MCF 10A (cell line): Measurements from ENCODE around the gene MGMT. TPM values are rescaled to one million over a fixed set of nuclear protein-coding genes. Genes with fewer than 3 reads are reported as not detected.

Experiments used
- BruUV-seq: library from RNA; stranded (reverse); fragments of 400-500 nt; replicated peaks from 2 replicates; lab custom pipeline; 2021; lab: Mats Ljungman, UMichigan
- CTCF ChIA-PET: fragments of 300-600 bp; sonication (Branson Sonifier 250); formaldehyde crosslinking; extraction: SDS; loops from one replicate; lab custom pipeline; 2021; ENCODE audit warnings: antibody characterized with exemption, inconsistent platforms; lab: Yijun Ruan, JAX
- POLR2A ChIA-PET: fragments of 300-600, 350-650 bp; sonication (Branson Sonifier 250); formaldehyde crosslinking; extraction: SDS; loops from one replicate; lab custom pipeline; 2020; ENCODE audit warnings: antibody characterized with exemption, inconsistent platforms; lab: Yijun Ruan, JAX
- DNase-seq: peaks from one replicate; pipeline ENCODE4 v3.0.0-alpha.2; 2018; ENCODE audit not compliant: unreplicated experiment
- H3K27ac Mint-ChIP-seq: one replicate; pipeline ENCODE4 v1.8.0; 2022; ENCODE audit warnings: mild to moderate bottlenecking, low read depth, mixed read lengths; ENCODE audit not compliant: unreplicated experiment
- H3K27me3 Mint-ChIP-seq: one replicate; pipeline ENCODE4 v1.8.0; 2022; ENCODE audit warnings: mixed read lengths; ENCODE audit not compliant: insufficient read depth, unreplicated experiment
- H3K36me3 Mint-ChIP-seq: one replicate; pipeline ENCODE4 v1.8.0; 2022; ENCODE audit warnings: mild to moderate bottlenecking, moderate library complexity, mixed read lengths; ENCODE audit not compliant: insufficient read depth, unreplicated experiment
- H3K4me1 Mint-ChIP-seq: one replicate; pipeline ENCODE4 v1.8.0; 2022; ENCODE audit warnings: mixed read lengths; ENCODE audit not compliant: insufficient read depth, unreplicated experiment
- H3K4me3 Mint-ChIP-seq: one replicate; pipeline ENCODE4 v1.8.0; 2022; ENCODE audit warnings: mild to moderate bottlenecking, moderate library complexity, mixed read lengths; ENCODE audit not compliant: unreplicated experiment
- H3K9me3 Mint-ChIP-seq: one replicate; pipeline ENCODE4 v1.8.0; 2022; ENCODE audit warnings: mixed read lengths; ENCODE audit not compliant: unreplicated experiment
- intact Hi-C: fragments of 100-400 bp; cut with micrococcal nuclease; formaldehyde crosslinking; loops from 2 replicates; pipeline ENCODE4 v1.14.1; 2022
- total RNA-seq: library from RNA; stranded (reverse); gene quantifications from 2 replicates; pipeline ENCODE4 v1.2.3, GENCODE V29; 2022
- TF ChIP-seq, protein P1 (sequence below): fragments of 200-600 bp; IDR thresholded peaks from one replicate; pipeline ENCODE4 v1.8.0; 2022; ENCODE audit warnings: antibody characterized with exemption, mild to moderate bottlenecking; ENCODE audit not compliant: unreplicated experiment

The MGMT gene
- total RNA-seq, 1 experiment from 2014 or later = 18.0 TPM

GRCh38 chr10:129626309-129626708 lies 159.3 kb downstream of the MGMT start:
- ChIA-PET CTCF (interaction anchor here (1.0 kb wide), 1 partner anchor 53 kb away, joined by 3 read pairs; no protein-coding TSS in a partner anchor), POLR2A (no interaction called here)
- intact Hi-C loops = no loop called here
- peaks cover 9% of the 10 kb centered on the region for H3K4me1 Mint-ChIP-seq
- H3K9me3 Mint-ChIP-seq = no peaks in the 10 kb centered on the region
- H3K4me3 Mint-ChIP-seq = no peak overlapping the region
- no peak for DNase-seq
- no TSS peak for BruUV-seq
- TF ChIP-seq, protein P1, sequence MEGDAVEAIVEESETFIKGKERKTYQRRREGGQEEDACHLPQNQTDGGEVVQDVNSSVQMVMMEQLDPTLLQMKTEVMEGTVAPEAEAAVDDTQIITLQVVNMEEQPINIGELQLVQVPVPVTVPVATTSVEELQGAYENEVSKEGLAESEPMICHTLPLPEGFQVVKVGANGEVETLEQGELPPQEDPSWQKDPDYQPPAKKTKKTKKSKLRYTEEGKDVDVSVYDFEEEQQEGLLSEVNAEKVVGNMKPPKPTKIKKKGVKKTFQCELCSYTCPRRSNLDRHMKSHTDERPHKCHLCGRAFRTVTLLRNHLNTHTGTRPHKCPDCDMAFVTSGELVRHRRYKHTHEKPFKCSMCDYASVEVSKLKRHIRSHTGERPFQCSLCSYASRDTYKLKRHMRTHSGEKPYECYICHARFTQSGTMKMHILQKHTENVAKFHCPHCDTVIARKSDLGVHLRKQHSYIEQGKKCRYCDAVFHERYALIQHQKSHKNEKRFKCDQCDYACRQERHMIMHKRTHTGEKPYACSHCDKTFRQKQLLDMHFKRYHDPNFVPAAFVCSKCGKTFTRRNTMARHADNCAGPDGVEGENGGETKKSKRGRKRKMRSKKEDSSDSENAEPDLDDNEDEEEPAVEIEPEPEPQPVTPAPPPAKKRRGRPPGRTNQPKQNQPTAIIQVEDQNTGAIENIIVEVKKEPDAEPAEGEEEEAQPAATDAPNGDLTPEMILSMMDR = no peak
- peaks cover 7% of the 10 kb centered on the region for H3K36me3 Mint-ChIP-seq
- no peaks in the 10 kb centered on the region for H3K27me3 Mint-ChIP-seq
- H3K27ac Mint-ChIP-seq = no peak overlapping the region

DNA sequence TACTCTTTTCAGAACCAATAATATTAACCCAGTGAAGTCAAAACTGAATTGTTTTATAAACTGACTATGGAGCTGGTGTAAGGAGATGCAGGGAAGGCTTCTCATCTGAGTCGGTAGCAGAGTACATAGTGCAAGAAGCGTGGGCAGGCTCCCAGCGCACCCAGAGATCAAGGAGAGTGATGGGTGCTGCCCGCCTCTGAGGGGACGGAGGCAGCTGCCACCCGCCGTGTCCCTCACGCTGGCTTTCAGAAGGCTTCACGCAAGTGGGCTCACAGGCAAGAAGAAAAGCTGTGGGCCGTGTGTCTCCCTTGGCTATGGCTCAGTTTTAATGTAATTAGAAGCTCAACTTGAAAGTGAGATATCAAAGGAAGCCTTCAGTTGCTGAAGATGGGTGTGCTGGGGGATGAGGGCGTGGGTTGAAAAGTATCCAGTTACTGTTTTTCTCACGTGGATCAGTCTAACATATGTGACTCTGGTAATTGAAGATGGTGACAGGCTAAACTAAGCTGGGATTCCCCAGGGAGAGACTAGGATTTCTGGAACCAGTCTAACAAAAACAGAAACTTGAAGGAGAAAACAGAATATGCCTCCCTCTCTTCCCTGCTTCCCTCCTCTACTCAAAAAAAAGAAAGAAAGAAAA lies 159.9 kb downstream of the MGMT start:
- Mint-ChIP-seq H3K4me1 (peaks cover 4% of the 10 kb centered on the region), H3K27me3 (no peaks in the 10 kb centered on the region), H3K27ac (no peak overlapping the region), H3K4me3 (no peak overlapping the region), H3K36me3 (peaks cover 7% of the 10 kb centered on the region), H3K9me3 (no peaks in the 10 kb centered on the region)
- TF ChIP-seq, protein P1 = no peak
- ChIA-PET POLR2A (no interaction called here), CTCF (interaction anchor here (1.0 kb wide), 1 partner anchor 52 kb away, joined by 3 read pairs; no protein-coding TSS in a partner anchor)
- intact Hi-C loops = no loop called here
- DNase-seq = no peak
- BruUV-seq = no TSS peak

- H3K9me3 Mint-ChIP-seq = no peaks in the 10 kb centered on the region
- H3K27ac Mint-ChIP-seq = no peak overlapping the region
- no peak overlapping the region for H3K4me3 Mint-ChIP-seq
- DNase-seq = no peak
- no TSS peak for BruUV-seq
- intact Hi-C loops = no loop called here
- CTCF ChIA-PET = interaction anchor here (0.7 to 1.0 kb wide), 2 partner anchors 47 to 52 kb away, joined by 3 read pairs; no protein-coding TSS in a partner anchor
- H3K4me1 Mint-ChIP-seq = no peaks in the 10 kb centered on the region
- no peaks in the 10 kb centered on the region for H3K27me3 Mint-ChIP-seq
- POLR2A ChIA-PET = no interaction called here
- TF ChIP-seq, protein P1 = no peak
- H3K36me3 Mint-ChIP-seq = peaks cover 7% of the 10 kb centered on the region
Measured at GRCh38 chr10:129627442-129627841, 160.4 kb downstream of the MGMT start.

- no peak overlapping the region for H3K27ac Mint-ChIP-seq
- BruUV-seq = no TSS peak
- intact Hi-C loops = no loop called here
- DNase-seq = no peak
- peaks cover 6% of the 10 kb centered on the region for H3K36me3 Mint-ChIP-seq
- TF ChIP-seq, protein P1 = no peak
- no peaks in the 10 kb centered on the region for H3K4me1 Mint-ChIP-seq
- no peaks in the 10 kb centered on the region for H3K27me3 Mint-ChIP-seq
- CTCF ChIA-PET = no interaction called here
- no peak overlapping the region for H3K4me3 Mint-ChIP-seq
- POLR2A ChIA-PET = no interaction called here
- peaks cover under 1% of the 10 kb centered on the region for H3K9me3 Mint-ChIP-seq
Measured at GRCh38 chr10:129628823-129629222, 161.8 kb downstream of the MGMT start.
